Measurements from ENCODE around the gene PTCH1.

The PTCH1 gene

DNA sequence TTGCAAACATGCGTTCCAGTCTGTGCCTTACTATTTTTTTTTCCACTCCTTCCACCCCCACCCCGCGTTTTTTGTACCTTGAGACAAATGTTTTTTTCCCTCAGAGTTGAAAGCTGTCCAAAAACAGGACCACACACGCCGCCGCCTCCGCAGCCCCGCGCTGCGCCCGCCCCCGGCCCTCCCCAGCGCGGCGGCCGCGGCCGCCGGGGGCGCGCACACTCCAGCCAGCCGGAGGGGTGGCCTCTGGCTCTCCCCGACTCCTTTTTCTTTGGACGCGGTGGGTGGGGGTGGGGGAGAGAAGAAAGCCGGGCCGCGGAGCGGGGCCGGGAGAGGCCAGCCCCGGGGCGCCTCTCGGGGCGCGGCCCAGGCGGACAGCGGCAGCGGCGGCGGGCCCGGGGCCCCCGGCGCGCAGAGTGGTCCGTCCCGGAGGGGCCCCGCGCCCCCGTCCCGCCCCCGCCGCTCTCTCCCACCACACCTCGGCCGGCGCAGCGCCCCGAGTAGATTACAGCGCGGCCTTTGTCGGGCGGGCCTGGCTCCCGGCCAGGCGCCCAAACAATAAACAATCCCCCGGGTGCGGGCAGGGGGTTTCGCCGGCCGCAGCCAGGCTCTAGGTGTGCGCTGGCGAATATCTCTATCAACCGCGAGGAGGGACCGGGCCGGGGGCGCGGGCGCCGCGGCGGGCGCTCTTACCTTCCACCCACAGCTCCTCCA is 10.9 kb downstream of the PTCH1 start (continued):
- TF ChIP-seq, protein P1, sequence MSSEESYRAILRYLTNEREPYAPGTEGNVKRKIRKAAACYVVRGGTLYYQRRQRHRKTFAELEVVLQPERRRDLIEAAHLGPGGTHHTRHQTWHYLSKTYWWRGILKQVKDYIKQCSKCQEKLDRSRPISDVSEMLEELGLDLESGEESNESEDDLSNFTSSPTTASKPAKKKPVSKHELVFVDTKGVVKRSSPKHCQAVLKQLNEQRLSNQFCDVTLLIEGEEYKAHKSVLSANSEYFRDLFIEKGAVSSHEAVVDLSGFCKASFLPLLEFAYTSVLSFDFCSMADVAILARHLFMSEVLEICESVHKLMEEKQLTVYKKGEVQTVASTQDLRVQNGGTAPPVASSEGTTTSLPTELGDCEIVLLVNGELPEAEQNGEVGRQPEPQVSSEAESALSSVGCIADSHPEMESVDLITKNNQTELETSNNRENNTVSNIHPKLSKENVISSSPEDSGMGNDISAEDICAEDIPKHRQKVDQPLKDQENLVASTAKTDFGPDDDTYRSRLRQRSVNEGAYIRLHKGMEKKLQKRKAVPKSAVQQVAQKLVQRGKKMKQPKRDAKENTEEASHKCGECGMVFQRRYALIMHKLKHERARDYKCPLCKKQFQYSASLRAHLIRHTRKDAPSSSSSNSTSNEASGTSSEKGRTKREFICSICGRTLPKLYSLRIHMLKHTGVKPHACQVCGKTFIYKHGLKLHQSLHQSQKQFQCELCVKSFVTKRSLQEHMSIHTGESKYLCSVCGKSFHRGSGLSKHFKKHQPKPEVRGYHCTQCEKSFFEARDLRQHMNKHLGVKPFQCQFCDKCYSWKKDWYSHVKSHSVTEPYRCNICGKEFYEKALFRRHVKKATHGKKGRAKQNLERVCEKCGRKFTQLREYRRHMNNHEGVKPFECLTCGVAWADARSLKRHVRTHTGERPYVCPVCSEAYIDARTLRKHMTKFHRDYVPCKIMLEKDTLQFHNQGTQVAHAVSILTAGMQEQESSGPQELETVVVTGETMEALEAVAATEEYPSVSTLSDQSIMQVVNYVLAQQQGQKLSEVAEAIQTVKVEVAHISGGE (tag by site-specific recombination; conservative IDR thresholded peaks at IDR 0.05; ENCODE audit: low read depth) = no peak
- no peak for TF ChIP-seq ZBTB48 (tag by site-specific recombination; IDR thresholded peaks at IDR 0.05)
- no peak for TF ChIP-seq ZNF704 (tag by site-specific recombination; IDR thresholded peaks at IDR 0.05)
- TF ChIP-seq ZNF677 (tag by site-specific recombination; IDR thresholded peaks at IDR 0.05) = no peak
- TF ChIP-seq ZNF335 (tag by site-specific recombination; conservative IDR thresholded peaks at IDR 0.05) = peak; percentile 64; the same call in 1 of the 2 replicates
- no peak for TF ChIP-seq SALL2 (tag by site-specific recombination; IDR thresholded peaks at IDR 0.05; ENCODE audit: borderline replicate concordance)
- TF ChIP-seq, protein P2, sequence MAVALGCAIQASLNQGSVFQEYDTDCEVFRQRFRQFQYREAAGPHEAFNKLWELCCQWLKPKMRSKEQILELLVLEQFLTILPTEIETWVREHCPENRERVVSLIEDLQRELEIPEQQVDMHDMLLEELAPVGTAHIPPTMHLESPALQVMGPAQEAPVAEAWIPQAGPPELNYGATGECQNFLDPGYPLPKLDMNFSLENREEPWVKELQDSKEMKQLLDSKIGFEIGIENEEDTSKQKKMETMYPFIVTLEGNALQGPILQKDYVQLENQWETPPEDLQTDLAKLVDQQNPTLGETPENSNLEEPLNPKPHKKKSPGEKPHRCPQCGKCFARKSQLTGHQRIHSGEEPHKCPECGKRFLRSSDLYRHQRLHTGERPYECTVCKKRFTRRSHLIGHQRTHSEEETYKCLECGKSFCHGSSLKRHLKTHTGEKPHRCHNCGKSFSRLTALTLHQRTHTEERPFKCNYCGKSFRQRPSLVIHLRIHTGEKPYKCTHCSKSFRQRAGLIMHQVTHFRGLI (tag by site-specific recombination; IDR thresholded peaks at IDR 0.05) = 0 out of 2 replicates have a peak, but pooled peaks have one; percentile 43
- TF ChIP-seq HOXC10 (CRISPR knock-in tag; IDR thresholded peaks at IDR 0.05) = no peak
- TF ChIP-seq TRIM28 (IDR thresholded peaks at IDR 0.05; ENCODE audit: borderline replicate concordance, low read length) = no peak
- TF ChIP-seq PBX3 (CRISPR knock-in tag; IDR thresholded peaks at IDR 0.05) = no peak
- TF ChIP-seq, protein P3, sequence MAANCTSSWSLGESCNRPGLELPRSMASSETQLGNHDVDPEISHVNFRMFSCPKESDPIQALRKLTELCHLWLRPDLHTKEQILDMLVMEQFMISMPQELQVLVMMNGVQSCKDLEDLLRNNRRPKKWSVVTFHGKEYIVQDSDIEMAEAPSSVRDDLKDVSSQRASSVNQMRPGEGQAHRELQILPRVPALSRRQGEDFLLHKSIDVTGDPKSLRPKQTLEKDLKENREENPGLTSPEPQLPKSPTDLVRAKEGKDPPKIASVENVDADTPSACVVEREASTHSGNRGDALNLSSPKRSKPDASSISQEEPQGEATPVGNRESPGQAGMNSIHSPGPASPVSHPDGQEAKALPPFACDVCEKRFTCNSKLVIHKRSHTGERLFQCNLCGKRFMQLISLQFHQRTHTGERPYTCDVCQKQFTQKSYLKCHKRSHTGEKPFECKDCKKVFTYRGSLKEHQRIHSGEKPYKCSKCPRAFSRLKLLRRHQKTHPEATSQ (tag by site-specific recombination; IDR thresholded peaks at IDR 0.05) = no peak
- TF ChIP-seq, protein P4, sequence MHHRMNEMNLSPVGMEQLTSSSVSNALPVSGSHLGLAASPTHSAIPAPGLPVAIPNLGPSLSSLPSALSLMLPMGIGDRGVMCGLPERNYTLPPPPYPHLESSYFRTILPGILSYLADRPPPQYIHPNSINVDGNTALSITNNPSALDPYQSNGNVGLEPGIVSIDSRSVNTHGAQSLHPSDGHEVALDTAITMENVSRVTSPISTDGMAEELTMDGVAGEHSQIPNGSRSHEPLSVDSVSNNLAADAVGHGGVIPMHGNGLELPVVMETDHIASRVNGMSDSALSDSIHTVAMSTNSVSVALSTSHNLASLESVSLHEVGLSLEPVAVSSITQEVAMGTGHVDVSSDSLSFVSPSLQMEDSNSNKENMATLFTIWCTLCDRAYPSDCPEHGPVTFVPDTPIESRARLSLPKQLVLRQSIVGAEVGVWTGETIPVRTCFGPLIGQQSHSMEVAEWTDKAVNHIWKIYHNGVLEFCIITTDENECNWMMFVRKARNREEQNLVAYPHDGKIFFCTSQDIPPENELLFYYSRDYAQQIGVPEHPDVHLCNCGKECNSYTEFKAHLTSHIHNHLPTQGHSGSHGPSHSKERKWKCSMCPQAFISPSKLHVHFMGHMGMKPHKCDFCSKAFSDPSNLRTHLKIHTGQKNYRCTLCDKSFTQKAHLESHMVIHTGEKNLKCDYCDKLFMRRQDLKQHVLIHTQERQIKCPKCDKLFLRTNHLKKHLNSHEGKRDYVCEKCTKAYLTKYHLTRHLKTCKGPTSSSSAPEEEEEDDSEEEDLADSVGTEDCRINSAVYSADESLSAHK (tag by site-specific recombination; IDR thresholded peaks at IDR 0.05) = no peak
- no peak for TF ChIP-seq ZNF501 (tag by site-specific recombination; IDR thresholded peaks at IDR 0.05)
- TF ChIP-seq ZFHX2 (tag by site-specific recombination; conservative IDR thresholded peaks at IDR 0.05) = no peak
- no peak for TF ChIP-seq HOXD13 (CRISPR knock-in tag; IDR thresholded peaks at IDR 0.05; ENCODE audit: borderline replicate concordance)
- no peak for TF ChIP-seq ZNF692 (tag by site-specific recombination; IDR thresholded peaks at IDR 0.05)
- TF ChIP-seq WT1 (tag by site-specific recombination; IDR thresholded peaks at IDR 0.05) = peak; percentile 30; the same call in 1 of the 2 replicates
- no peak for TF ChIP-seq ZNF529 (tag by site-specific recombination; IDR thresholded peaks at IDR 0.05; ENCODE audit: insufficient replicate concordance)
- TF ChIP-seq ZNF391 (tag by site-specific recombination; IDR thresholded peaks at IDR 0.05; ENCODE audit: borderline replicate concordance, low read depth) = no peak
- TF ChIP-seq ZNF398 (tag by site-specific recombination; IDR thresholded peaks at IDR 0.05) = peak; percentile 58
- no peak for TF ChIP-seq GFI1B (tag by site-specific recombination; IDR thresholded peaks at IDR 0.05)
- TF ChIP-seq OSR2 (tag by site-specific recombination; IDR thresholded peaks at IDR 0.05) = no peak
- TF ChIP-seq ZNF561 (tag by site-specific recombination; IDR thresholded peaks at IDR 0.05; ENCODE audit: borderline replicate concordance) = no peak
- peak; percentile 65 for TF ChIP-seq KLF10 (tag by site-specific recombination; IDR thresholded peaks at IDR 0.05)
- no peak for TF ChIP-seq SP7 (tag by site-specific recombination; IDR thresholded peaks at IDR 0.05)

All from HEK293 (cell line).